Retinal pigment epithelial cell (primary cell): ENCODE results near the gene HS3ST5.

ENCODE experiments used
- DNase-seq: peaks from one replicate; pipeline ENCODE4 v3.0.0-alpha.2; 2010; ENCODE audit warnings: low read depth
- H3K4me3 ChIP-seq: 2 replicates; pipeline ENCODE4 v1.5.1; 2011; ENCODE audit warnings: mild to moderate bottlenecking, low read length, control low read depth, moderate library complexity
- CTCF ChIP-seq: conservative IDR thresholded peaks from 2 replicates; pipeline ENCODE4 v1.5.1; 2011; ENCODE audit warnings: low read depth, low read length, control low read depth, inconsistent platforms

The HS3ST5 gene

GRCh38 chr6:114179411-114179810 is 163.4 kb downstream of the HS3ST5 start:
- H3K4me3 ChIP-seq = no peak overlapping the region
- no peak for DNase-seq
- no peak for TF ChIP-seq CTCF

- no peak for TF ChIP-seq CTCF
- no peak for DNase-seq
- no peak overlapping the region for H3K4me3 ChIP-seq
These were observed 166.1 kb downstream of the HS3ST5 start for GRCh38 chr6:114176726-114177125.

- no peak overlapping the region for H3K4me3 ChIP-seq
- no peak for TF ChIP-seq CTCF
- DNase-seq = no peak
These were observed 170.1 kb downstream of the HS3ST5 start for GRCh38 chr6:114172576-114173260.

GRCh38 chr6:114171473-114171872 is 171.3 kb downstream of the HS3ST5 start:
- no peak for DNase-seq
- no peak for TF ChIP-seq CTCF
- no peak overlapping the region for H3K4me3 ChIP-seq

GRCh38 chr6:114170958-114171387 is 171.8 kb downstream of the HS3ST5 start:
- no peak for DNase-seq
- TF ChIP-seq CTCF = no peak
- no peak overlapping the region for H3K4me3 ChIP-seq

GRCh38 chr6:114170372-114170771 is 172.5 kb downstream of the HS3ST5 start:
- H3K4me3 ChIP-seq = no peak overlapping the region
- no peak for TF ChIP-seq CTCF
- no peak for DNase-seq

GRCh38 chr6:114169763-114170162 is 173.1 kb downstream of the HS3ST5 start:
- TF ChIP-seq CTCF = no peak
- H3K4me3 ChIP-seq = no peak overlapping the region
- no peak for DNase-seq
